HG03469 (cell line): Measurements from ENCODE around the gene ANKRD63.

Source experiments
- ATAC-seq: cut with Tn5 transposase; IDR thresholded peaks from one replicate; pipeline ENCODE4 v1.9.1; 2021; ENCODE audit warnings: mild to moderate bottlenecking, moderate library complexity, moderate number of reproducible peaks; ENCODE audit not compliant: unreplicated experiment

The ANKRD63 gene

DNA sequence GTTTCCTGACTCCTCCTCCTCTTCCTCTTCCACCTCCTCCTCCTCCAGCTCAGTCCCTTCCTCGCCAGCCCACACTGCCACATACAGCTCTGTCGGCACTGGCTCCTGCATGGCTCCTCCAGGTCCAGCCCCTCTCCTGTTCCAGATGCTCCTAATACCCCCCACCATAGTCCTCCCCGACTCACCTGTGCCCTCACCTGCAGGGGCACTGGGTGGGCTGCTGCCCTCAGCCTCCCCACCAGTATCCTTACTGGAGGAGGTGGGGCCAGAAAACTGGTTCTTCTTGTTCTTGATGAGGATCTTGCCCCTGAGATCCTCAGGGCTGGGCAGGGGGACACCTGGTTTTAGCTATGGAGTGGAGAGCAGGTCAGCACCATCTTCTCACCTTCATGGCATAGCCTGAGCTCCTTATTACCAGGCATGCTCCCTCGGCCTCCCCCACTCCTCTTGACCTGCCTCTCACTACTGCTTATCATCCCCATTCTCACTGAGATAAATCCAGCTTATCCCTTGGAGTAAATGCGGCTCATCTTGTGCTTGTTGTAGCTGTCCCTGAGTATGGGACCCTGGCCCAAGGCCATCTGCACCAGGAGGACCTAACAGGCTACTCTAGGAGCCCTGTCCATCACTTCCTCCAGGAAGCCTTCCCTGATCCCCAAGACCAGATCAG lies 13.8 kb upstream of the ANKRD63 start:
- no peak for ATAC-seq

DNA sequence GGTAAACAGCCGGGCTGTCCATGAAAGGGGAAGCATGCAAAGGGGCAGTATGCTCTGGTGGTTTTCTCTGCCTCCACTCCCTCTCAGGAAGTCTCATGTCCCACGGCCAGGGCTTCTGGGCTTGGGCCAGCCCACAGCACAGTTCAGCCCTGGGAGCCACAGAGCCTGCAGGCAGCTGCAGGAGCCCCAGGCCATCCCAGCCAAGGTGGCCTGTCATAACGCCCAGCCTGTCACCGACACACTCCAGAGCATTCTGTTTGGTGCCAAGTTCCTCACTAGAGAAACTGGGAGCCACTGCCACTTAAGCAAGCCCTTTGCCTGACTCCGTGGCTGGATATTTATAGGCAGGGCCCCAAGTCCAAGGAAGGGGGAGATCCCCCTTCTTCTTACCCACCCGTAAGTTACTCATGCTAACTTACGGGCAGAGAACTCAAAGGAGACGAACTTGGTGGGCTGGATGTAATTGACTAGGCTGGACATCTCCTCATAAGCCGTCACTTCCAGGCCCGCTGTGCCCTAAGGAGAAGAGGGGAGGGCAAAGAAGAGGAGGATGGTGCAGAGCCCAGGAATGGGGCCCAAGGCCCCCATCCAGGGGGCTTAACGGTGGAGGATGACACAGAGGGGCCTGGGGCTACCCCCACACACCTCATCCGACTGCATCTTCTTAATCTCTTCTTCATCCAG lies 13.2 kb upstream of the ANKRD63 start:
- ATAC-seq = no peak

GRCh38 chr15:40295297-40295696 lies 12.4 kb upstream of the ANKRD63 start:
- no peak for ATAC-seq

- ATAC-seq = no peak
These were observed 11.3 kb upstream of the ANKRD63 start for GRCh38 chr15:40293905-40294895.

GRCh38 chr15:40293006-40293405 lies 10.1 kb upstream of the ANKRD63 start:
- ATAC-seq = no peak

GRCh38 chr15:40292246-40292645 lies 9.4 kb upstream of the ANKRD63 start:
- ATAC-seq = no peak

GRCh38 chr15:40290918-40291574 lies 8.2 kb upstream of the ANKRD63 start:
- no peak for ATAC-seq

DNA sequence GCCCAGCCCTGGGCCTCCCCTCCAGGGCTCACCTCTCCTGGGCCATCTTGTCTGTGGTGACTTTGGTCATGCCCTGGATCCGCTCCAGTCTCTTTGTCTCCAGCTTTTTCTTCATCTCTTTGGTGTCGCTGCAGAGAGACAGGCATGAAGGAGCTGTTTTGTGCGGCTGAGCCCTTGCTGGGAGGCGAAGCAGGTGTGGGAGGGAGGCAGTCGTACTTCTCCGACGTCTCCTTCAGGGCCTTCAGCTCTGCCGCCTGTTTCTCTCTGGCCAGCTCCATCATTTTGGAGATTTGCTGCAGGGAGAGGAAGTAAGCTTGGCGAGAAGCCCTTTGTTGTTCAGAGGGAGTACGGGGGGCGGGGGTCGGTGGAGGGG lies 7.7 kb upstream of the ANKRD63 start:
- ATAC-seq = no peak

GRCh38 chr15:40289140-40289775 lies 6.4 kb upstream of the ANKRD63 start:
- no peak for ATAC-seq

DNA sequence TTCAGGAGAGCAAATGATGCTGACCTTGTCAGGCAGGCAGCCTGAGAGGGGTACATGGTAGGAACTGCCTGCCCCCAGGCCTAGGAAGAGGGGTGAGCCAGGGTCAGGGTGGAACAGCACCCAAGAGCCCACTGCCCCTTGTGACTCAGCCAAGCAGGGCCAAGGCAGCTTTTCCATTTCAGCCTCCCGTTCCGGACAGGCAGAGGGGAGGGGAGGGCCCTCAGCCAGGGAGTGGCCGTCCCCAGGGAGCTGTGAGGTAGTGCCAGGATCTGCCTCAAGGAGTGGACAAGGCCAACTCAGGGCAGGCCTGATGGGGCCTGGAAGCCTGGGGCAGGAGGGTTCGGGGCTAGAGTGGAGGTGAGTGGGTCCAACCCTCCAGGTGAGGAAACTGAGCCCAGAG lies 5.1 kb upstream of the ANKRD63 start:
- no peak for ATAC-seq

GRCh38 chr15:40287505-40287904 lies 4.6 kb upstream of the ANKRD63 start:
- no peak for ATAC-seq

DNA sequence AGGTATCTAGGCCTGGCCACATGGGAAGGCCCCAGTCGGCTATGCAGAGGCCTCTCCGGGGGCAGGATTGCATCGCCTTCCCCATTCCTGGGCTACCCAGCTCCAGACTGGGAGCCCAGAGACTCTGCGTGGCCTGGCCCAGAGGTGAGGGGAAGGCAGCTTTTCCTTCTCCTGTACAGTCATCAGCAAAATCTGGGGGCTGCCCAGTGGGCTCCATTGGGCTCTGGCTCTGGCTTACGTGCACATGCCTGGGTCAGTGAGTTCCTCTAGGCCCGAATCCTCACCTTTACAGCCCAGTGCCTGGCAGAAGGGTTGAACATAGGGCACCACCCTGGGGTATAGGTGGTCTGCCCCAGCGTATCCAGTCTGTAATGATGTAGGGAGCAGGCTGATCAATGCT lies 3.9 kb upstream of the ANKRD63 start:
- no peak for ATAC-seq

GRCh38 chr15:40286061-40286532 lies 3.2 kb upstream of the ANKRD63 start:
- no peak for ATAC-seq

- no peak for ATAC-seq
These were observed 2.7 kb upstream of the ANKRD63 start for GRCh38 chr15:40285554-40286011.

DNA sequence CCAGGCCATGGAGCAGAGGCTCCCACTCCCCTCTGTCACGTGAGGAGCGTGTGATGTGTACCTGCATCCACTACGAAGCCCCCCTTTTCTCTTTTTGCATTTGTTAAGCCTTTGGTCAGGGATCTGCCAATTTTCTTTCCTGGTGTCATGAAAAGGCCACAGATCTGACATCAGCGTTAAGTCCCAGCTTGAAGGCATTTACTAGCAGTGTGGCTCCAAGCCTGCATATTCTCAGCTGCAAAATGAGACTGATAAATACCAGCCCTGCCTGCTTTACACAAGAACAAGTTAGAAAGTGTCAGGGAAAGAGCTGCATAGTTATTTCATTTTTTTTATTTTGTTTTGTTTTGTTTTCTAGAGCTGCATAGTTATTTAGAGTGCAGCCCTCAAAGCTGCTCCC lies 2.3 kb upstream of the ANKRD63 start:
- ATAC-seq = no peak

- no peak for ATAC-seq
These were observed 894 bp upstream of the ANKRD63 start for GRCh38 chr15:40283615-40284300.

DNA sequence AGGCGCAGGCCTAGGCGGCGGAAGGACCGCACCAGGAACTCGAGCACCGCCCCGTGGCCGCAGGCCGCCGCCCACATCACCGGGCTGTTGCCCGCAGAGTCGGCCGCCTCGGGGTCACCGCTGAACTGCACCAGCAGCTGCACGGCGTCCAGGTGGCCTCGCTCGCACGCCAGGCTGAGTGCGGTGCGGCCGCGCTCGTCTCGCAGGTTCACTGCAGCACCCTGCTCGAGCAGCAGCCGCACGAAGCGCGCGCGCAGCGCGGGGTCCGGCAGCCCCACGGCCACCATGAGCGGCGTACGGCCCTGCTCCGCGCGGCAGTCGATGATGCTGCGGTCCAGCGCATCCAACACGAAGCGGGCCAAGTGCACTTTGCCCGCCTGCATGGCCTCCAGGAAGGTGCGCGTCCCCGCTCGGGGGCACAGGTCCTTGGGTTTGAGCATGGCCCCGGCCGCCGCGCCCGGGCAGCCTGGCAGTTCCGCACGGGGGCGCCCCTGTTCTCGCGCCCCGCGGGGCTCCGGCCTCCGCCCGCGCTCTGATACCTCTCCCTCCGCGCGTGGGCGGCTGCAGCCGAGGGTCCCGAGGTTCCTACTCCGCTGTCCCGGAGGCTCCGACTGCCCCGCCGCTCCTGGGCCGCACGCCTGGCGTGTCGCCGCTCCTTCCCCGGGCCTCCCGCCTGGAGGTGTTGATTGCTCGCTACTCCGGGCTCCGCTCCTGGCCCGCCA lies 556 bp downstream of the ANKRD63 start:
- ATAC-seq = no peak

- no peak for ATAC-seq
These were observed 1.1 kb downstream of the ANKRD63 start for GRCh38 chr15:40281801-40282146.
